Stimulated activated CD4-positive, alpha-beta T cell treated with anti-CD3 and anti-CD28 coated beads, Interleukin-15, amount 100 ng/mL, for 1 hour (primary cell): ENCODE measurements around the gene YDJC.
A peak's percentile ranks its signal among the peaks of the same experiment; 100 is the strongest.
"Not testable (repeated sequence)": the region's sequence is repeated elsewhere in the genome, so short reads cannot be mapped to it uniquely, and the experiment has no call there.

Source experiments
- DNase-seq, 2 donors: peaks; one replicate each; pipeline ENCODE4 v3.0.0-alpha.2; 2020; ENCODE audit warnings: low read depth in 1 of 2, low spot score in 1 of 2

YDJC gene

GRCh38 chr22:21632931-21633330, 3.1 kb upstream of the YDJC start:
- DNase-seq = no peak

GRCh38 chr22:21632237-21632895, 2.5 kb upstream of the YDJC start, which contains the start of gene CCDC116:
TSS of gene CCDC116 (plus strand) at chr22:21632760. CDS start at chr22:21633182, 422 bp downstream.
- peak; percentile 31 to 45 for DNase-seq

- DNase-seq = no peak
Observed at GRCh38 chr22:21631025-21631424, 1.2 kb upstream of the YDJC start.

GRCh38 chr22:21628386-21629254, 1.2 kb downstream of the YDJC start:
- DNase-seq = no peak

- no peak for DNase-seq
Observed at GRCh38 chr22:21626735-21627469, 2.9 kb downstream of the YDJC start.

GRCh38 chr22:21626073-21626734, 3.6 kb downstream of the YDJC start:
- no peak for DNase-seq

- DNase-seq = no peak
Observed at GRCh38 chr22:21624880-21625791, 4.7 kb downstream of the YDJC start.

- DNase-seq = peak in 1 of 2 donors; percentile 27
Observed at GRCh38 chr22:21624120-21624879, 5.5 kb downstream of the YDJC start.

- no peak for DNase-seq
Observed at GRCh38 chr22:21623648-21623970, 6.2 kb downstream of the YDJC start.

GRCh38 chr22:21622919-21623647, 6.7 kb downstream of the YDJC start:
- DNase-seq = no peak

GRCh38 chr22:21622011-21622918, 7.6 kb downstream of the YDJC start:
- DNase-seq = no peak

GRCh38 chr22:21621025-21621424, 8.8 kb downstream of the YDJC start:
- no peak for DNase-seq

GRCh38 chr22:21617337-21617736, 12.5 kb downstream of the YDJC start:
- DNase-seq = not testable (repeated sequence)

- no peak for DNase-seq
Observed at GRCh38 chr22:21615731-21616130, 14.1 kb downstream of the YDJC start.

GRCh38 chr22:21613553-21614233, 16.1 kb downstream of the YDJC start:
- DNase-seq = no peak

GRCh38 chr22:21612858-21613257, 17.0 kb downstream of the YDJC start:
- DNase-seq = no peak
